Neuron (in vitro differentiated cells): ENCODE measurements around the gene ESRRA.
"Not testable (repeated sequence)": the region's sequence is repeated elsewhere in the genome, so short reads cannot be mapped to it uniquely, and the experiment has no call there.

Experiments
- H2AFZ ChIP-seq: one replicate; pipeline ENCODE4 v1.6.1; 2013; ENCODE audit warnings: low read depth, mild to moderate bottlenecking, inconsistent platforms, low read length, moderate library complexity
- H3K27me3 ChIP-seq: one replicate; pipeline ENCODE4 v1.6.1; 2013; ENCODE audit warnings: low read length; ENCODE audit not compliant: insufficient read depth
- H3K36me3 ChIP-seq: one replicate; pipeline ENCODE4 v1.6.1; 2013; ENCODE audit warnings: low read length; ENCODE audit not compliant: insufficient read depth
- H3K4me1 ChIP-seq: one replicate; pipeline ENCODE4 v1.6.1; 2013; ENCODE audit warnings: low read length; ENCODE audit not compliant: insufficient read depth
- H3K4me3 ChIP-seq: 2 replicates; pipeline ENCODE4 v1.5.1; 2013; ENCODE audit warnings: mild to moderate bottlenecking, low read length, moderate library complexity
- H3K9me3 ChIP-seq: one replicate; pipeline ENCODE4 v1.6.1; 2013; ENCODE audit warnings: low read length

Gene ESRRA

DNA sequence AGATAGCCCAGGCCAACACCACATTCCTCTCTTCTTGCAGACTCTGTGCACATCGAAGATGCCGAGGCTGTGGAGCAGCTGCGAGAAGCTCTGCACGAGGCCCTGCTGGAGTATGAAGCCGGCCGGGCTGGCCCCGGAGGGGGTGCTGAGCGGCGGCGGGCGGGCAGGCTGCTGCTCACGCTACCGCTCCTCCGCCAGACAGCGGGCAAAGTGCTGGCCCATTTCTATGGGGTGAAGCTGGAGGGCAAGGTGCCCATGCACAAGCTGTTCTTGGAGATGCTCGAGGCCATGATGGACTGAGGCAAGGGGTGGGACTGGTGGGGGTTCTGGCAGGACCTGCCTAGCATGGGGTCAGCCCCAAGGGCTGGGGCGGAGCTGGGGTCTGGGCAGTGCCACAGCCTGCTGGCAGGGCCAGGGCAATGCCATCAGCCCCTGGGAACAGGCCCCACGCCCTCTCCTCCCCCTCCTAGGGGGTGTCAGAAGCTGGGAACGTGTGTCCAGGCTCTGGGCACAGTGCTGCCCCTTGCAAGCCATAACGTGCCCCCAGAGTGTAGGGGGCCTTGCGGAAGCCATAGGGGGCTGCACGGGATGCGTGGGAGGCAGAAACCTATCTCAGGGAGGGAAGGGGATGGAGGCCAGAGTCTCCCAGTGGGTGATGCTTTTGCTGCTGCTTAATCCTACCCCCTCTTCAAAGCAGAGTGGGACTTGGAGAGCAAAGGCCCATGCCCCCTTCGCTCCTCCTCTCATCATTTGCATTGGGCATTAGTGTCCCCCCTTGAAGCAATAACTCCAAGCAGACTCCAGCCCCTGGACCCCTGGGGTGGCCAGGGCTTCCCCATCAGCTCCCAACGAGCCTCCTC is 10.6 kb downstream of the ESRRA start:
- not testable (repeated sequence) for H3K27me3 ChIP-seq, H2AFZ ChIP-seq, H3K4me3 ChIP-seq, H3K9me3 ChIP-seq
- peaks cover 12% of the 10 kb centered on the region for H3K36me3 ChIP-seq
- H3K4me1 ChIP-seq: peaks cover 18% of the 10 kb centered on the region

DNA sequence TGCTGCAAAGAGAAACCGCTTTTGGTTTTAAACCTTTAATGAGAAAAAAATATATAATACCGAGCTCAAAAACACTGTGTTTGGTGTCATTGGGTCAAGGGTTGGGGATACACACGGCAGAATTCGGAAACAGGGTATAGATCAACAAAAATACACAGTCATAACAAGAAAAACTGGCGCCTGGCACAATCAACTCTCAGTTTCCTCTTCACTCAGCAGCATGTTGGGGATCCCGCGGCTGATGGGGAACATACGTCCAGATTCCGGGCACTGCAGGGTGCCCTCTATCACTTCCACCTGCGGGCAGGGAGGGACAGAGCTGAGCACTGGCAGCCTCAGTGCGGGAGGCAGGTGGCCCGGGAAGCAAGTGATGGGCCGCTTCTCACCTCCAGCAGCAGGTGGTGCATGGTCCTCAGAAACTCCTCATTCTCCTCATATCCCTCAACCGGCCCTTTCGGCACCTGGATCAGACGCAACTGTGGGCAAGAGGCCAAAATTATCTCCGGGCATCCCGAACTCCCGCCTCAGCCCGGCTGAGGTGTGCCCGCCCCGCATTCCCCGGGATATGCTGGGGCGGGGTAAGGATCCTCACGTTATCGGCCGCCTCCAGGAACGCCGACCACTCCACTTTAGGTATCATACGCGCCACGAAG is 11.5 kb downstream of the ESRRA start:
- no peak overlapping the region for H2AFZ ChIP-seq
- peaks cover 14% of the 10 kb centered on the region for H3K36me3 ChIP-seq
- H3K4me3 ChIP-seq: peak overlapping the region; percentile 63

DNA sequence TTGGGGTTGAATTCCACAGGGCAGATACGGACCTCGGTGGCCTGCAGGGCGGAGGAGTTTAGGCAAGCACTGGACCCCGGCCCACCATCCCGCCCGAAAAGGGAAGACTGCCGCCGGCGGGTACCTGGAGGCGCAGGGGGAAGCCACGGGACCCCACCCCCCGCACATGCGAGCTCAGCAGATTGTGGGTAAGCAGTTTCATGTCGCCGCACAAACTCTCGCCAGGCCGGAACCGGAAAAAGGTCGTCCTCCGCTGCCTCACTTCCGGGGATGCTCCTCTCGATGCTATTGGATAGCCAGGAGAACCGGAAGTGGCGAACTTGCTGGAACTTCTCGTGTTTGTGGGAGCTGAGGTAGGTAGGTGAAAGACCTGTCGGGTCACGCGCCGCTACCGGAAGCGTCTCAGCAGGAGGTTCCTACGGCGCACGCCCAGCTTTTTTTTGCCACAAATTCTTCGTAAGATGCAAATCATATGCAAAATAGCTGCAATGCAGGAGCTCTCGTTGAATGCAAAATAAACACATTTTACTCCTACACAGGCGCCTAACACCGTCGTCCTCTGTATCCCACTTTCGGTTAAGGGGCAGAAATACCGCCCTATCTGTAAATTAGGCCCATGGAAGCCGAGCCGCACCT is 12.1 kb downstream of the ESRRA start, which contains the start of gene TRMT112:
Gene TRMT112, minus strand, starts transcription at position 235 of the 636 bp plus-strand sequence. Its CDS starts 33 bp downstream, at position 202.
- H3K27me3 ChIP-seq: no peaks in the 10 kb centered on the region
- H3K4me1 ChIP-seq: peaks cover 18% of the 10 kb centered on the region
- H3K36me3 ChIP-seq: peaks cover 14% of the 10 kb centered on the region
- no peaks in the 10 kb centered on the region for H3K9me3 ChIP-seq
- H2AFZ ChIP-seq: peak within 1 kb of the TSS; percentile 38
- H3K4me3 ChIP-seq: peak within 1 kb of the TSS; percentile 63

More for the DNA sequence above, 11.5 kb downstream of the ESRRA start:
- H3K4me1 ChIP-seq: peaks cover 18% of the 10 kb centered on the region
- H3K27me3 ChIP-seq: no peaks in the 10 kb centered on the region
- H3K9me3 ChIP-seq: no peaks in the 10 kb centered on the region

DNA sequence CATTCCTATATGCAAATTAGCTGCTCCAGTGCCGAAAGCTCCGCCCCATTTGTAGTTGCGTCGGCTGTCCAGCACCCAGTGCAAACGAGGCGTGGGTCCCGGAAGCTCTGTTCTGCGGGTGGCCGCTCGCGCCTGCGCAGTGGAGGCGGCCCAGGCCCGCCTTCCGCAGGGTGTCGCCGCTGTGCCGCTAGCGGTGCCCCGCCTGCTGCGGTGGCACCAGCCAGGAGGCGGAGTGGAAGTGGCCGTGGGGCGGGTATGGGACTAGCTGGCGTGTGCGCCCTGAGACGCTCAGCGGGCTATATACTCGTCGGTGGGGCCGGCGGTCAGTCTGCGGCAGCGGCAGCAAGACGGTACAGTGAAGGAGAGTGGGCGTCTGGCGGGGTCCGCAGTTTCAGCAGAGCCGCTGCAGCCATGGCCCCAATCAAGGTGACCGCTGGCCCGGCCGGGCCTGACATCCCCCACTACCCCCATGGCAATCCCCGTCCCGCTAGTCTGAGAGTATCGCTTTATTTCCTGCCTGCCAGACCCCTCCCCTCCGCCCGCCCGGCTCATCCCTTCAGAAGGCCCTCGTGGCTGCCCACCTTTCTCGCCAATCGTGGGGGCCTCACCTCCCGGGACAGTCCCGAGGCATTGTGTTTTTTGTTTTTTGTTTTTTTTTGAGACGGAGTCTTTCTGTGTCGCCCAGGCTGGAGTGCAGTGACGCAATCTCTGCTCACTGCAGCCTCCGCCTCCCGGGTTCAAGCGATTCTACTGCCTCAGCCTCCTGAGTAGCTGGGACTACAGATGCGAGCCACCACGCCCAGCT is 12.8 kb downstream of the ESRRA start, which contains the start of gene PRDX5:
Gene PRDX5, plus strand, starts transcription at position 161 of the 805 bp plus-strand sequence. Its CDS starts 95 bp downstream, at position 256.
- no peaks in the 10 kb centered on the region for H3K27me3 ChIP-seq
- H2AFZ ChIP-seq: peak within 1 kb of the TSS; percentile 38
- peaks cover 14% of the 10 kb centered on the region for H3K36me3 ChIP-seq
- peaks cover 18% of the 10 kb centered on the region for H3K4me1 ChIP-seq
- no peaks in the 10 kb centered on the region for H3K9me3 ChIP-seq
- peak within 1 kb of the TSS; percentile 63 for H3K4me3 ChIP-seq

DNA sequence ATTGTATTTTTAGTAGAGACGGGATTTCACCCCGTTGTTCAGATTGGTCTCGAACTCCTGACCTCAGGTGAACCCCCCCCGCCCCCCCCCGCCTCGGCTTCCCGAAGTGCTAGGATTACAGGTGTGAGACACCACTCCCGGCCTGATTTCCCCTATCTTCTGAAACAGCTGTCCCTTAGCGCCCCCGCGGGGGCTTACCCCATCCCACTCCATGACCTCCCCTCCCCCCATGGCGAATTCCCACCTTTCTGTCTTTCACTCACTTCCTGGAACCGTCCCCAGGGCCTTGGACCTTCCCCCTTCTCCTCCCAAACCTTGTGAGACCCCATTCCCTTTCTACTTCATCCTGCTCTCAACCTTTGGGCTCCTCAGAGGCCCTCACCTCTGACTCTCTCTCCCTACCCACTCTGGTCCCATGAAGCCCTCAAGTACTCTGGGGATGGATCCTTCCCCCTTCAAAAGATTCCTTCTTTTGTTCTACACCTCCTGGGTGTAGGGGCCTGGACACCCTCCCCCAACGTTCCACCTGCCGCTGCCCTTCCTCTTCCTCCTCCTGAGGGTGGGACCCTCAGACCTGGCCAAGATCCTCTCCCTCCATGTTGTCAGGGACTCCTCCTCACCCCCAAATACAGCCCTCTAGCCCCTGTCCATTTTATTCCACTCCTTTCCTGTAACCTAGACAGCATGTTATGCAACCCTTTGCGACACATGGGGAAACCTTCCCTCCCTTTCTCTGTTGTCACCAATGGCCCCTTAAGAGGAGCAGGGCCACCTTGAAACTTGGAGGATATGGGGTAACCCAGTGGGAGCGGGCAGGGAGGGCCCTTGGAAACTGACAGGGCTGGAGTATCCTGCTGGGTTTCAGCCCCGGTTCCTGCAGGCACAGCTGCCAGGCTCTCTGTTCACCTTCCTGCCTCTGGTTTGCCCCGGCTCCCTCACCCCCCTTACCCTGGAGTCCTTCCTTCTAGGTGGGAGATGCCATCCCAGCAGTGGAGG is 13.7 kb downstream of the ESRRA start:
- H3K27me3 ChIP-seq: no peaks in the 10 kb centered on the region
- H3K9me3 ChIP-seq: no peaks in the 10 kb centered on the region
- H3K36me3 ChIP-seq: peaks cover 14% of the 10 kb centered on the region
- H2AFZ ChIP-seq: no peak overlapping the region
- peaks cover 18% of the 10 kb centered on the region for H3K4me1 ChIP-seq
- peak overlapping the region; percentile 63 for H3K4me3 ChIP-seq

DNA sequence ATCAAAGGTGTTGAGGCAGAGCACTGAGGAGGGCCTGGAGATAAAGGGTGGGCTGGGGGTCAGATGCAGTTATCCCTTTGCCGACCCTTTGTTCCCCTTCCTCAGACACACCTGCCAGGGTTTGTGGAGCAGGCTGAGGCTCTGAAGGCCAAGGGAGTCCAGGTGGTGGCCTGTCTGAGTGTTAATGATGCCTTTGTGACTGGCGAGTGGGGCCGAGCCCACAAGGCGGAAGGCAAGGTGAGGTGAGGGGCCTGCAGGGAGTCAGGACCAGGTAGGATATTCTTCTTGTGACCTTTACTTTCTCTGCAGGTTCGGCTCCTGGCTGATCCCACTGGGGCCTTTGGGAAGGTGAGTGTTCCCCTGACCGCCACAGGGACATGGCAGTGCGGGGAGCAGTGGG is 15.2 kb downstream of the ESRRA start:
- no peaks in the 10 kb centered on the region for H3K9me3 ChIP-seq
- H3K4me1 ChIP-seq: peaks cover 18% of the 10 kb centered on the region
- H3K36me3 ChIP-seq: peaks cover 6% of the 10 kb centered on the region
- H3K4me3 ChIP-seq: no peak overlapping the region
- no peaks in the 10 kb centered on the region for H3K27me3 ChIP-seq
- no peak overlapping the region for H2AFZ ChIP-seq

DNA sequence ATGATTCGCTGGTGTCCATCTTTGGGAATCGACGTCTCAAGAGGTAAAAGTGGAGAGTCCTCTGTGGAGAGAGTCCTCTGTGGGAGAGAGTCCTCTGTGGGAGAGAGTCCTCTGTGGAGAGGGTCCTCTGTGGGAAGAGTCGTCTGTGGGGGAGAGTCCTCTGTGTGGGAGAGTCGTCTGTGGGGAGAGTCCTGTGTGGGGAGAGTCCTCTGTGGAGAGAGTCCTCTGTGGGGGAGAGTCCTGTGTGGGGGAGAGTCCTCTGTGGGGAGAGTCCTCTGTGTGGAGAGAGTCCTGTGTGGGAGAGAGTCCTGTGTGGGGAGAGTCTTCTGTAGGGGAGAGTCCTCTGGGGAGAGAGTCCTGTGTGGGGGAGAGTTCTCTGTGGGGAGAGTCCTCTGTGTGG is 15.7 kb downstream of the ESRRA start:
- no peak overlapping the region for H2AFZ ChIP-seq
- no peak overlapping the region for H3K4me3 ChIP-seq
- no peaks in the 10 kb centered on the region for H3K27me3 ChIP-seq
- H3K4me1 ChIP-seq: peaks cover 18% of the 10 kb centered on the region
- no peaks in the 10 kb centered on the region for H3K9me3 ChIP-seq
- peaks cover 5% of the 10 kb centered on the region for H3K36me3 ChIP-seq

DNA sequence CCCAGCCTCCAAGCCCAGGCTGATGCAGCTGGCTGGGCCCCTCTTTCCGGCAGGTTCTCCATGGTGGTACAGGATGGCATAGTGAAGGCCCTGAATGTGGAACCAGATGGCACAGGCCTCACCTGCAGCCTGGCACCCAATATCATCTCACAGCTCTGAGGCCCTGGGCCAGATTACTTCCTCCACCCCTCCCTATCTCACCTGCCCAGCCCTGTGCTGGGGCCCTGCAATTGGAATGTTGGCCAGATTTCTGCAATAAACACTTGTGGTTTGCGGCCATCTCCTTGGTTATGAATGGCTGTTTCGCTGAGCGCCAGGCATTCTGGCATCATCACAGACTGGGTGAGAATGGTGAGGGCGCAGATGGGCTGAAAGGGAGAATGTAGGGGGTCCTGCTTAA is 16.2 kb downstream of the ESRRA start:
- no peaks in the 10 kb centered on the region for H3K27me3 ChIP-seq
- H2AFZ ChIP-seq: no peak overlapping the region
- H3K4me1 ChIP-seq: peaks cover 13% of the 10 kb centered on the region
- peaks cover 2% of the 10 kb centered on the region for H3K36me3 ChIP-seq
- H3K9me3 ChIP-seq: no peaks in the 10 kb centered on the region
- no peak overlapping the region for H3K4me3 ChIP-seq

DNA sequence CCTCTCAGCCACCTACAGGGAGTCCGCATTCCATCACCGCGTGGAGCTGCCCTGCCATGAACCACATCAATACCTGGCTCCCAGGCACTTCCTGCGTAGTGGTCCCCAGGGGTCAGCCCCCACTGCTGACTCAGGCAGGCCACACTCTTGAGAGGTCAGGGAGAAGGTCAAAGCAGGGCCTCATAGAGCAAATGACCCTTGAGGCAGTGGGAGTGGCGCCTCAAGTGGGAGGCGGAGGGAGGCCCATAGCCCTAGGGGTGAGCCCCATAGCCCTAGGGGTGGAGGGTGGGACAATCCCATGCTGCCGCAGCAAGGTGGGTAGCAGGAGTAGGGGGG is 17.6 kb downstream of the ESRRA start:
- Histone ChIP-seq H3K4me1 (peaks cover 7% of the 10 kb centered on the region), H3K27me3 (no peaks in the 10 kb centered on the region), H3K9me3 (no peaks in the 10 kb centered on the region), H3K4me3 (no peak overlapping the region), H3K36me3 (peaks cover 2% of the 10 kb centered on the region), H2AFZ (no peak overlapping the region)

DNA sequence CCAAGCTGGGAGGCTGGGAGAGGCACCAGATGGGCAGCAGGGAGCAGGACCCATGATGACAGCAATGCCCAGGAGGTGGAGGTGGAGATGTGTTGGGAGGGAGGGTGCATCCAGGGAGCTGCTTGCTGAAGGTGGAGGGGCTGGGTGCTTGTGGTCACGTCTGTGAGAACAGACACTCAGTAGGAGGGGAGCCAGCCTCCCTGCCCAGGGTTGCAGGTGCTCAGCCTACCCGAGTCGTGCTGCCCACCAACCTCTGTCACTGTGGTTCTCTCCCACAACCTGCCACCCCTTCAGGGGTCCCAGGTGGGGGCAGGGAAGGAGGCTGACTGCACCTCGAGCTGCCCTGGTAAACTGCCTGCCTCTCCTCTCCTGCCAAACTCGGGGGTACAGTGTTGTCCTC is 18.0 kb downstream of the ESRRA start:
- Histone ChIP-seq H3K27me3 (no peaks in the 10 kb centered on the region), H3K36me3 (peaks cover 2% of the 10 kb centered on the region), H3K4me3 (no peak overlapping the region), H3K9me3 (no peaks in the 10 kb centered on the region), H2AFZ (no peak overlapping the region), H3K4me1 (peaks cover 7% of the 10 kb centered on the region)

DNA sequence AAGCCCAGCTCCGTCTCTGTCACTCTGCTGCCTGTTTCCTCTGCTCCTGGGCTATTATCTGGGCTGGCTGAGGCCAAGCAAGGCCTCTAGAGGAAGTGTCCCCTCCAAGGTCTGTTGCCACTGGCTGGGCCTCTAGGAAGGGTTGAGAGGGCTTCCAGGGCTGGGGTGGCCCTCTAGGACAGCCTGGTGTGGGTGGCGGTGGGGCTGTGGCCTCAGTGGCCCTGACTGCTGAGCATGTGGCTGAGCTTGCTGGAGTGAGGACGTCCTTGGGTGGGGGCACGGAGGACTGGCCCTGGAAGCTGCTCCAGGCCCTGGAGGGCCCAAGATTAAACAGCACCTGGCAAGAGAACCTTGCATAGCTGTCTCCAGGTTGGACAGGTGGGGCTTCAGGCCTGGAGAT is 18.7 kb downstream of the ESRRA start:
- H3K4me3 ChIP-seq, H3K4me1 ChIP-seq, H2AFZ ChIP-seq: not testable (repeated sequence)

More for the DNA sequence above, 18.7 kb downstream of the ESRRA start:
- not testable (repeated sequence) for H3K36me3 ChIP-seq, H3K9me3 ChIP-seq, H3K27me3 ChIP-seq
